CD14-positive monocyte (primary cell): ENCODE results near the gene CCND3. TPM values are rescaled to one million over a fixed set of nuclear protein-coding genes. Genes with fewer than 3 reads are reported as not detected.
A peak's percentile ranks its signal among the peaks of the same experiment; 100 is the strongest.

Experiments used
- DNase-seq, 3 donors: peaks; one replicate each; pipeline ENCODE4 v3.0.0-alpha.2; 2011 to 2022
- H2AFZ ChIP-seq: 2 replicates; pipeline ENCODE4 v1.6.0; 2012; ENCODE audit warnings: mild to moderate bottlenecking, low read depth, low read length, inconsistent platforms; ENCODE audit not compliant: insufficient read depth, poor library complexity, severe bottlenecking
- H3K27ac ChIP-seq, 2 donors: 1 replicate in 1 of 2; 2 replicates in 1 of 2; pipeline ENCODE4 v1.5.1; 2012 to 2013; ENCODE audit warnings: low read length in 2 of 2, control low read depth in 1 of 2, inconsistent platforms in 1 of 2, low read depth in 1 of 2, mild to moderate bottlenecking in 1 of 2
- H3K27me3 ChIP-seq, 2 donors: one replicate each; pipeline versions ENCODE4 v1.6.0 to v1.6.1; 2011 to 2013; ENCODE audit warnings: low read length in 2 of 2; ENCODE audit not compliant: control insufficient read depth in 2 of 2, insufficient read depth in 2 of 2
- H3K36me3 ChIP-seq, 2 donors: replicated peaks in 1 of 2; 1 replicate in 1 of 2; 2 replicates in 1 of 2; pipeline versions ENCODE4 v1.5.1 to v1.6.1; 2012 to 2013; ENCODE audit warnings: low read length in 2 of 2, control low read depth in 1 of 2, inconsistent platforms in 1 of 2, mild to moderate bottlenecking in 1 of 2; ENCODE audit not compliant: insufficient read depth in 2 of 2, control insufficient read depth in 1 of 2
- H3K4me1 ChIP-seq, 2 donors: 1 replicate in 1 of 2; 2 replicates in 1 of 2; pipeline versions ENCODE4 v1.5.1 to v1.6.1; 2012 to 2013; ENCODE audit warnings: low read length in 2 of 2, control low read depth in 1 of 2, inconsistent platforms in 1 of 2, mild to moderate bottlenecking in 1 of 2, moderate library complexity in 1 of 2; ENCODE audit not compliant: insufficient read depth in 2 of 2, control insufficient read depth in 1 of 2
- H3K4me2 ChIP-seq: replicated peaks from 2 replicates; pipeline ENCODE3; 2012; ENCODE audit warnings: low read length, moderate library complexity, mild to moderate bottlenecking; ENCODE audit not compliant: poor library complexity, severe bottlenecking; ENCODE audit errors: extremely low read depth
- H3K4me3 ChIP-seq, 3 experiments: fragments of 200-600 bp in 1 of 3; sonication (generic) in 1 of 3; replicated peaks in 1 of 3; 1 replicate in 2 of 3; 2 replicates in 1 of 3; pipeline ENCODE4 v1.5.1; 2011 to 2013; ENCODE audit warnings: low read length in 3 of 3, mild to moderate bottlenecking in 3 of 3, control low read depth in 2 of 3, low read depth in 2 of 3, inconsistent platforms in 1 of 3, moderate library complexity in 1 of 3
- H3K79me2 ChIP-seq: 2 replicates; pipeline ENCODE4 v1.6.0; 2012; ENCODE audit warnings: mild to moderate bottlenecking, control low read depth, inconsistent platforms, low read length, moderate library complexity; ENCODE audit not compliant: insufficient read depth
- H3K9ac ChIP-seq: 2 replicates; pipeline ENCODE4 v1.6.0; 2017; ENCODE audit warnings: low read length, mild to moderate bottlenecking; ENCODE audit not compliant: insufficient read depth, poor library complexity, severe bottlenecking
- H3K9me3 ChIP-seq, 2 donors: replicated peaks in 1 of 2; 1 replicate in 1 of 2; 2 replicates in 1 of 2; pipeline versions ENCODE4 v1.5.1 to v1.6.1; 2012 to 2013; ENCODE audit warnings: low read length in 2 of 2, control low read depth in 1 of 2; ENCODE audit not compliant: control insufficient read depth in 1 of 2, insufficient read depth in 1 of 2
- H4K20me1 ChIP-seq: 2 replicates; pipeline ENCODE4 v1.6.0; 2012; ENCODE audit warnings: mild to moderate bottlenecking, low read length, control low read depth, moderate library complexity; ENCODE audit not compliant: insufficient read depth
- H3K27ac Mint-ChIP-seq, 7 donors: one replicate each; pipeline ENCODE4 v1.8.0; 2020; ENCODE audit warnings: mild to moderate bottlenecking in 7 of 7, mixed read lengths in 7 of 7, moderate library complexity in 6 of 7, inconsistent platforms in 2 of 7
- H3K27me3 Mint-ChIP-seq, 3 donors: one replicate each; pipeline ENCODE4 v1.8.0; 2021 to 2022; ENCODE audit warnings: low read depth in 3 of 3, mild to moderate bottlenecking in 3 of 3, mixed read lengths in 3 of 3, moderate library complexity in 3 of 3, inconsistent platforms in 1 of 3
- H3K36me3 Mint-ChIP-seq, 2 donors: one replicate each; pipeline ENCODE4 v1.8.0; 2020; ENCODE audit warnings: mixed read lengths in 2 of 2, inconsistent platforms in 1 of 2, mild to moderate bottlenecking in 1 of 2
- H3K4me1 Mint-ChIP-seq: one replicate; pipeline ENCODE4 v1.8.0; 2020; ENCODE audit warnings: mild to moderate bottlenecking, mixed read lengths
- H3K4me3 Mint-ChIP-seq, 2 donors: one replicate each; pipeline ENCODE4 v1.8.0; 2020; ENCODE audit warnings: mild to moderate bottlenecking in 2 of 2, mixed read lengths in 2 of 2, moderate library complexity in 1 of 2
- H3K9me3 Mint-ChIP-seq, 7 donors: one replicate each; pipeline ENCODE4 v1.8.0; 2020 to 2022; ENCODE audit warnings: mixed read lengths in 7 of 7, mild to moderate bottlenecking in 6 of 7, moderate library complexity in 6 of 7, inconsistent platforms in 2 of 7
- WGBS: methylation state at CpG from one replicate; pipeline ENCODE4 v1.1.5; 2013; ENCODE audit warnings: missing lambda C conversion rate; ENCODE audit not compliant: insufficient coverage; 5-methylcytosine and 5-hydroxymethylcytosine counted together
- intact Hi-C, 2 donors: fragments of 100-400 bp; cut with micrococcal nuclease; formaldehyde crosslinking; loops; one replicate each; pipeline versions ENCODE4 v1.15.0 to v1.15.1; 2023
- polyA plus RNA-seq, 3 donors: library from polyadenylated mRNA; depleted of rRNA in 1 of 3; unstranded in 2 of 3; stranded (reverse) in 1 of 3; fragments of 300-500 nt in 2 of 3; fragments of >200 nt in 1 of 3; fragmentation: Illumina TruSeq in 2 of 3; gene quantifications; 1 replicate in 2 of 3; 2 replicates in 1 of 3; pipeline ENCODE4 v1.2.3, GENCODE V29; 2012 to 2021
- TF ChIP-seq, protein P1 (sequence below): fragments of 200-600 bp; IDR thresholded peaks from one replicate; pipeline ENCODE4 v1.8.0; 2022; ENCODE audit warnings: antibody characterized with exemption, mild to moderate bottlenecking

Gene CCND3
- polyA plus RNA-seq, 3 donors: 166 to 273 (median 259) TPM

DNA sequence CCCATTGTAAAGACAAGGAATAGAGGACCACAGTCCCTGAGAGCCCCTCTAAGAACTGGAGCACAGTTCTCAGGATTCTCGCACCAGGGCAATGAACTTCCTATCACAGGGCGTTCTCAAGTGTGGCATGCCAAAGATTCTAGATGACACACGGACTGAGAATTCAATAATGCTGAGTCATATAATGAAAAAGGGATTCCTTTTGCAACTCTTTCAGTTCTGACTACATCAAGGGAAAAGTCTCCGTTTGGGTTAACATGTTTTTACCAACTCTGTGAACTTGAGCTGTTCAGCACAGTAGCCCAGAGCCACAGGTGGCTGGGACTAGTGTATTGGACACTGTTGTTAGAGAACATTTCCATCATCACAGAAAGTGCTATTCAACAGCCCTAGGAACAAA, 24.1 kb downstream of the CCND3 start:
- Histone ChIP-seq H3K27ac (peak overlapping the region in 1 of 2 donors; percentile 33), H3K4me2 (no peak overlapping the region), H3K4me3 (no peak overlapping the region), H3K36me3 (peaks cover 25 to 49% of the 10 kb centered on the region in 2 donors), H3K4me1 (peaks cover 23 to 37% of the 10 kb centered on the region in 2 donors), H2AFZ (no peak overlapping the region), H4K20me1 (peaks cover 6% of the 10 kb centered on the region), H3K27me3 (no peaks in the 10 kb centered on the region), H3K9ac (no peak overlapping the region), H3K79me2 (peaks cover 40% of the 10 kb centered on the region), H3K9me3 (no peaks in the 10 kb centered on the region)
- intact Hi-C loops: no loop called here
- Mint-ChIP-seq H3K27me3 (peaks cover 0 to 6% (median 1%) of the 10 kb centered on the region in 3 donors), H3K4me3 (no peak overlapping the region), H3K4me1 (peaks cover 34% of the 10 kb centered on the region), H3K36me3 (peaks cover 34 to 43% of the 10 kb centered on the region in 2 donors), H3K27ac (peak overlapping the region in 5 of 7 donors; percentile 53 to 74 (median 57)), H3K9me3 (no peaks in the 10 kb centered on the region)
- 100% methylated on average over 1 of the region's 4 CpGs for WGBS
- TF ChIP-seq, protein P1, sequence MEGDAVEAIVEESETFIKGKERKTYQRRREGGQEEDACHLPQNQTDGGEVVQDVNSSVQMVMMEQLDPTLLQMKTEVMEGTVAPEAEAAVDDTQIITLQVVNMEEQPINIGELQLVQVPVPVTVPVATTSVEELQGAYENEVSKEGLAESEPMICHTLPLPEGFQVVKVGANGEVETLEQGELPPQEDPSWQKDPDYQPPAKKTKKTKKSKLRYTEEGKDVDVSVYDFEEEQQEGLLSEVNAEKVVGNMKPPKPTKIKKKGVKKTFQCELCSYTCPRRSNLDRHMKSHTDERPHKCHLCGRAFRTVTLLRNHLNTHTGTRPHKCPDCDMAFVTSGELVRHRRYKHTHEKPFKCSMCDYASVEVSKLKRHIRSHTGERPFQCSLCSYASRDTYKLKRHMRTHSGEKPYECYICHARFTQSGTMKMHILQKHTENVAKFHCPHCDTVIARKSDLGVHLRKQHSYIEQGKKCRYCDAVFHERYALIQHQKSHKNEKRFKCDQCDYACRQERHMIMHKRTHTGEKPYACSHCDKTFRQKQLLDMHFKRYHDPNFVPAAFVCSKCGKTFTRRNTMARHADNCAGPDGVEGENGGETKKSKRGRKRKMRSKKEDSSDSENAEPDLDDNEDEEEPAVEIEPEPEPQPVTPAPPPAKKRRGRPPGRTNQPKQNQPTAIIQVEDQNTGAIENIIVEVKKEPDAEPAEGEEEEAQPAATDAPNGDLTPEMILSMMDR: no peak
- DNase-seq: peak in 1 of 3 donors; percentile 28

DNA sequence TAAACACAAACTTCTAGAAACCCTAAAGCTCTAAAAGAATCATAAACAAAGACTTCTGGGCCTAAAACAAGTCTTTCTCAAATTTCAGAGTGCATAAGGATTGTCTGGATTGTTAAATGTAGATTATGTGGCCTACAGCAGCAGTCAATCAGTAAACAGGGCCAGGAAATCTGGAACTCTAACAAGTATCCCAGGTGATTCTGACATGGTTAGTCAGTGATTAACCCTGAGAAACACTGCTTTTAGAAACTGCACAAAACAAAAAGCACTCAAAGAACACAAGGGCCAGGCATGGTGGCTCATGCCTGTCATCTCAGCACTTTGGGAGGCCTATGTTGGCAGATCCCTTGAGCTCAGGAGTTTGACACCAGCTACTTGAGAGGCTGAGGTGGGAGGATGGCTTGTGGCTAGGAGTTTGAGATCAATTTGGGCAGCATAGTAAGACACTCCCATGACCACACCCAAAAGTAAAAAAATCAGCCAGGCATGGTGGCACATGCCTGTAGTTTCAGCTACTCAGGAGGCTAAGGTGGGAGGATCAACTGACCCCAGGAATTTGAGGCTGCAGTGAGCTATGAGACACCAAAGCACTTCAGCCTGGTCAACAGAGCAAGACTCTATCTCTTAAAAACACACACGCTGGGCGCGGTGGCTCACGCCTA, 26.6 kb downstream of the CCND3 start:
- Histone ChIP-seq H3K9ac (no peak overlapping the region), H4K20me1 (peaks cover 13% of the 10 kb centered on the region), H3K36me3 (peaks cover 33 to 66% of the 10 kb centered on the region in 2 donors), H3K4me2 (no peak overlapping the region), H3K79me2 (peaks cover 23% of the 10 kb centered on the region), H3K27me3 (no peaks in the 10 kb centered on the region), H3K9me3 (no peaks in the 10 kb centered on the region), H3K4me3 (no peak overlapping the region), H2AFZ (no peak overlapping the region), H3K27ac (no peak overlapping the region), H3K4me1 (peaks cover 8 to 18% of the 10 kb centered on the region in 2 donors)
- no CpG with 5 or more reads among the region's 4 CpGs for WGBS
- Mint-ChIP-seq H3K4me1 (peaks cover 20% of the 10 kb centered on the region), H3K27me3 (no peaks in the 10 kb centered on the region), H3K9me3 (no peaks in the 10 kb centered on the region), H3K4me3 (no peak overlapping the region), H3K36me3 (peaks cover 45 to 60% of the 10 kb centered on the region in 2 donors), H3K27ac (peak overlapping the region in 1 of 7 donors; percentile 46)
- DNase-seq: no peak
- TF ChIP-seq, protein P1: no peak
- intact Hi-C loops: loop anchor here in 1 of 2 donors (2.0 kb wide), 1 partner anchor 16 kb away; no protein-coding TSS in a partner anchor
